CD8-positive, alpha-beta memory T cell (primary cell): ENCODE results near the gene PKP4. TPM values are rescaled to one million over a fixed set of nuclear protein-coding genes. Genes with fewer than 3 reads are reported as not detected.
A peak's percentile ranks its signal among the peaks of the same experiment; 100 is the strongest.

Experiments
- CTCF ChIA-PET: fragments of 350-600 bp; sonication (Branson Sonifier 250); formaldehyde crosslinking; loops from one replicate; lab custom pipeline; 2021; ENCODE audit warnings: antibody characterized with exemption; lab: Charles Lee
- POLR2A ChIA-PET: fragments of 350-600 bp; sonication (Branson Sonifier 250); formaldehyde crosslinking; loops from one replicate; lab custom pipeline; 2021; ENCODE audit warnings: antibody characterized with exemption; lab: Charles Lee
- DNase-seq, 5 donors: peaks; one replicate each; pipeline versions ENCODE4 v3.0.0 to v3.0.0-alpha.2; 2020 to 2022; ENCODE audit warnings: mixed read lengths in 1 of 5
- H3K27ac ChIP-seq: one replicate; pipeline ENCODE4 v1.7.0; 2013; ENCODE audit warnings: low read depth, mild to moderate bottlenecking, low read length, moderate library complexity
- H3K27me3 ChIP-seq: 2 replicates; pipeline ENCODE4 v1.7.0; 2013; ENCODE audit warnings: low read length, mild to moderate bottlenecking; ENCODE audit not compliant: insufficient read depth, poor library complexity, severe bottlenecking
- H3K36me3 ChIP-seq: 2 replicates; pipeline ENCODE4 v1.7.0; 2013; ENCODE audit warnings: mild to moderate bottlenecking, low read length, moderate library complexity; ENCODE audit not compliant: insufficient read depth
- H3K4me1 ChIP-seq: 2 replicates; pipeline ENCODE4 v1.7.0; 2013; ENCODE audit warnings: mild to moderate bottlenecking, low read length, moderate library complexity; ENCODE audit not compliant: insufficient read depth
- H3K4me3 ChIP-seq: 2 replicates; pipeline ENCODE4 v1.7.0; 2013; ENCODE audit warnings: mild to moderate bottlenecking, low read length
- H3K9me3 ChIP-seq: 2 replicates; pipeline ENCODE4 v1.7.0; 2013; ENCODE audit warnings: mild to moderate bottlenecking, low read length
- H3K27ac Mint-ChIP-seq, 8 donors: one replicate each; pipeline ENCODE4 v1.8.0; 2020 to 2021; ENCODE audit warnings: mixed read lengths in 8 of 8, mild to moderate bottlenecking in 6 of 8, inconsistent platforms in 3 of 8, moderate library complexity in 3 of 8
- H3K27me3 Mint-ChIP-seq, 2 donors: one replicate each; pipeline ENCODE4 v1.8.0; 2020 to 2021; ENCODE audit warnings: mixed read lengths in 2 of 2, mild to moderate bottlenecking in 1 of 2, moderate library complexity in 1 of 2
- H3K36me3 Mint-ChIP-seq, 3 donors: one replicate each; pipeline ENCODE4 v1.8.0; 2020 to 2021; ENCODE audit warnings: mixed read lengths in 3 of 3, inconsistent platforms in 1 of 3, mild to moderate bottlenecking in 1 of 3
- H3K4me1 Mint-ChIP-seq, 3 donors: one replicate each; pipeline ENCODE4 v1.8.0; 2020 to 2021; ENCODE audit warnings: mixed read lengths in 3 of 3, inconsistent platforms in 1 of 3, mild to moderate bottlenecking in 1 of 3
- H3K4me3 Mint-ChIP-seq, 7 donors: one replicate each; pipeline ENCODE4 v1.8.0; 2020 to 2021; ENCODE audit warnings: mixed read lengths in 7 of 7, mild to moderate bottlenecking in 6 of 7, moderate library complexity in 4 of 7, inconsistent platforms in 2 of 7
- H3K9me3 Mint-ChIP-seq, 5 donors: one replicate each; pipeline ENCODE4 v1.8.0; 2020 to 2022; ENCODE audit warnings: mixed read lengths in 5 of 5, mild to moderate bottlenecking in 3 of 5, moderate library complexity in 2 of 5, inconsistent platforms in 1 of 5
- polyA plus RNA-seq: library from polyadenylated mRNA; unstranded; fragments of 300-500 nt; fragmentation: Illumina TruSeq; gene quantifications from one replicate; pipeline ENCODE4 v1.2.3, GENCODE V29; 2021
- total RNA-seq, 2 experiments: library from RNA; stranded (reverse); gene quantifications; one replicate each; pipeline ENCODE4 v1.2.3, GENCODE V29; 2021

Gene PKP4
- total and polyA plus RNA-seq, 3 experiments from 2014 or later = 1.5 to 32.2 (median 29.6) TPM

DNA sequence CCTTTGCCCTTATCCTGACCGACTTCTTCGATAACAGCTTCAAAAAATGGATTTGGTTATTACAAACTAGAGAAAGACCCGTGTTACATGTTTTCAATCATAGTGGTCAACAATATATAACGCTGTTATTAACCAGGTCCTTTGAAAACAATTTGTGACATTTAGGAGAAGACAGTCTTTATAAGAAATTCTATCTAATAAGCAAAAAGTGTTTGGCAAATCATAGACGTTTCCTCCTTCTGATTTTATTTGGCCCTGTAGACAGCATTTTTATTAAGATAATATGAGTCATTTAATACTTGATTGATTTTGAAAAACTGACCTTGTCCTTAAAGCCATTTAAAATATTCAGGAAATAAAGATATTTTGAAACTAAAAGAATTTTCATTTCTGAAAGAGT, 177.9 kb downstream of the PKP4 start:
- H3K36me3 Mint-ChIP-seq = peaks cover 8 to 39% (median 13%) of the 10 kb centered on the region in 3 donors
- no peaks in the 10 kb centered on the region for H3K4me1 ChIP-seq
- H3K4me1 Mint-ChIP-seq = peaks cover 0 to 5% (median 0%) of the 10 kb centered on the region in 3 donors
- H3K9me3 ChIP-seq = no peaks in the 10 kb centered on the region
- no peak overlapping the region for H3K4me3 Mint-ChIP-seq
- DNase-seq = no peak
- no peaks in the 10 kb centered on the region for H3K27me3 Mint-ChIP-seq
- no peak overlapping the region for H3K27ac Mint-ChIP-seq
- ChIA-PET POLR2A (no interaction called here), CTCF (no interaction called here)
- H3K36me3 ChIP-seq = no peaks in the 10 kb centered on the region
- H3K27me3 ChIP-seq = no peaks in the 10 kb centered on the region
- no peaks in the 10 kb centered on the region for H3K9me3 Mint-ChIP-seq
- no peak overlapping the region for H3K27ac ChIP-seq
- H3K4me3 ChIP-seq = no peak overlapping the region

DNA sequence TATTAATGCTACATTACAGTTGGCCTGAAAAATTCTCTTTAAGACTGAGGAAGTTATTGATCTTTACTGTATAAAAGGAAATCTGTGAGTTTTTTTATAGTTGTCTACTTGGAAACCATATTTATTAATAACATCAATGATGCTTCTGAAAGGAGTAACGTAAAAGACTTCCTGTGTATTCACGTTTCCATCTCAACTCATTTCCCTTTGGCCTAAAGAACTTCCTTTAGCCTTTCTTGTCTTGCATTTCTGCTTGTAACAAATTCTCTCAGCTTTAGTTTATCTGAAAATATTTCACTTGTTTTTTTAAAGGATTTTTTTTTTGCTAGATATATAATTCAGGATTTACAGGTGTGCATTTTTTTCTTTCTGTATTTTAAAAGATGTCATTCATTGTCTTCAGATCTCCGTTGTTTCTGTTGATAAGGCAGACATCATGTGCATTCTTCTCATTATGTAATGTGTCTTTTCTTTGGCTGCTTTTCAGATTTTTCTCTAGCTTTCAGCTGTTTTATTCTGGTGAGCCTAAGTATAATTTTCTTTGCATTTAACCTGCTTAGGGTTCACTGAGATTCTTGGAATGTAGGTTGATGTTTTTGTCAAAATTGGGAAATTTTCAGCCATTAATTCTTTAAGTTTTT, 179.3 kb downstream of the PKP4 start:
- no peaks in the 10 kb centered on the region for H3K9me3 ChIP-seq
- POLR2A ChIA-PET = no interaction called here
- no peak overlapping the region for H3K4me3 Mint-ChIP-seq

DNA sequence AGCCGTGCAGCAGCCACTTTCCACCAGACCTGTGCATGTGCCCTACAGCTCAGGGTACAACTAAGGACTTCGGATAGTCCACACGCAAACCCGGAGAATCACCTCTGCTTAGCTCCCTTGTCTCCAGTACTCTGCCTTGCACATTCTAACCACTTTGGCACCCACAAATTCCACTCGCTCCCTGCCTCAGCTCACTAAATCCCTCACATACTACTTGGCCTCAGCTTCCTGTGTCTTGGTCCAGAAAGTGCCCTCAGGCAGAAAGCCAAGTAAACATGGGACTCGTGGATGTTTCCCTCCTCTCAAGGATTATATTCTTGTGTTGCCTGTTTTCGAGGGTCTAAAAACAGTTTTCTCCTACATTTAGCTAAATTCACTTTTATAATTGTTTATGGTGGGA, 180.6 kb downstream of the PKP4 start:
- no peak overlapping the region for H3K27ac Mint-ChIP-seq
- Histone ChIP-seq H3K4me3 (no peak overlapping the region), H3K27ac (no peak overlapping the region), H3K9me3 (no peaks in the 10 kb centered on the region), H3K27me3 (no peaks in the 10 kb centered on the region), H3K36me3 (no peaks in the 10 kb centered on the region), H3K4me1 (no peaks in the 10 kb centered on the region)
- H3K36me3 Mint-ChIP-seq = peaks cover 9 to 38% (median 16%) of the 10 kb centered on the region in 3 donors
- no peak for DNase-seq
- ChIA-PET CTCF (no interaction called here), POLR2A (no interaction called here)
- H3K9me3 Mint-ChIP-seq = no peaks in the 10 kb centered on the region
- H3K27me3 Mint-ChIP-seq = no peaks in the 10 kb centered on the region
- H3K4me1 Mint-ChIP-seq = peaks cover 0 to 5% (median 0%) of the 10 kb centered on the region in 3 donors
- H3K4me3 Mint-ChIP-seq = no peak overlapping the region

More for the DNA sequence above, 179.3 kb downstream of the PKP4 start:
- no peak for DNase-seq
- H3K27me3 Mint-ChIP-seq = no peaks in the 10 kb centered on the region
- no peaks in the 10 kb centered on the region for H3K4me1 ChIP-seq
- peak overlapping the region in 1 of 8 donors; percentile 54 for H3K27ac Mint-ChIP-seq
- H3K27me3 ChIP-seq = no peaks in the 10 kb centered on the region
- H3K36me3 ChIP-seq = no peaks in the 10 kb centered on the region
- peaks cover 8 to 44% (median 16%) of the 10 kb centered on the region in 3 donors for H3K36me3 Mint-ChIP-seq
- no peak overlapping the region for H3K27ac ChIP-seq
- H3K4me1 Mint-ChIP-seq = peaks cover 0 to 5% (median 0%) of the 10 kb centered on the region in 3 donors
- H3K9me3 Mint-ChIP-seq = no peaks in the 10 kb centered on the region
- CTCF ChIA-PET = no interaction called here
- no peak overlapping the region for H3K4me3 ChIP-seq

DNA sequence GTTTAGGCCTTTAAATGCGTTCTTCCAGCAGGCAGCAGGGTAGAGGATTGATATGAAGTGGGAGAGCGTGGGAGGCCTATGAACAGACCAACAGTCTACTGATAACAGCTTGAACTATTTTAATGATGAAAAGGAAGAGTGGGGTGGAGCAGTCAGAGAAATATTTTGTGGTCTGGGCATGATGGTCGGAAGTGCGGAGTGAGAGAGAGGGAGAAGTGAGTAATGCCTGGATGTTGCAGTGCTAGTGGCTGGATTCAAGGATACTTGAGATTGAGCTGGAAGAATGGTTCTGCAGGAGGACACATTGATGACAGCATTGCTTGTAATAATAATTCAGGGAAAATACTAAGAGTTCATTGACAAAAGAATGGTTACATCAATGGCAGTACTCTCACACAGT, 187.4 kb downstream of the PKP4 start:
- no peak overlapping the region for H3K4me3 Mint-ChIP-seq
- Histone ChIP-seq H3K27ac (no peak overlapping the region), H3K9me3 (no peaks in the 10 kb centered on the region), H3K4me3 (no peak overlapping the region), H3K27me3 (no peaks in the 10 kb centered on the region), H3K4me1 (no peaks in the 10 kb centered on the region), H3K36me3 (no peaks in the 10 kb centered on the region)
- H3K4me1 Mint-ChIP-seq = no peaks in the 10 kb centered on the region
- H3K9me3 Mint-ChIP-seq = no peaks in the 10 kb centered on the region
- POLR2A ChIA-PET = no interaction called here
- H3K36me3 Mint-ChIP-seq = peaks cover 12 to 15% (median 14%) of the 10 kb centered on the region in 3 donors
- H3K27me3 Mint-ChIP-seq = no peaks in the 10 kb centered on the region
- no peak for DNase-seq
- CTCF ChIA-PET = no interaction called here
- no peak overlapping the region for H3K27ac Mint-ChIP-seq

DNA sequence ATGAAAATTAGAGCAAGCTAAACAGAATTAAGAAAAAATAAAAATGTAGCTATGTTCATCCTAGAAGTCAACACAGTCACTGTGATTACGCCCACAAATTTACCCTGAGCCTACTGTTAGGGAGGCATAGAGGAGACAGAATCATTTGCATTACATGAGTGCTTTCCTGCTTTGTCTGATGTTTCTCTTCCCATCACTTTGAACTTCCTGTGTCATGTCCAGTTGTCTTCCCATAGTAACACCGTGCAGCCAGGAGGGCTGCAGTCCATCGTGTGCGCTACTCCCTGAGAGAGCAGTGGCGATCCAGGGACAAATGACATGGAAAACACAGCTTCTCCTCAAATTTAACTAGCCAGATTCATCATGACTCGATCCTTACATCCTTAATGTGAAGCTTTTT, 188.5 kb downstream of the PKP4 start:
- Histone ChIP-seq H3K4me1 (no peaks in the 10 kb centered on the region), H3K27me3 (no peaks in the 10 kb centered on the region), H3K4me3 (no peak overlapping the region), H3K9me3 (no peaks in the 10 kb centered on the region), H3K36me3 (no peaks in the 10 kb centered on the region), H3K27ac (no peak overlapping the region)
- Mint-ChIP-seq H3K27me3 (no peaks in the 10 kb centered on the region), H3K4me3 (no peak overlapping the region), H3K4me1 (no peaks in the 10 kb centered on the region), H3K9me3 (no peaks in the 10 kb centered on the region), H3K27ac (no peak overlapping the region), H3K36me3 (peaks cover 11 to 15% (median 12%) of the 10 kb centered on the region in 3 donors)
- DNase-seq = no peak
- CTCF ChIA-PET = no interaction called here
- POLR2A ChIA-PET = no interaction called here

DNA sequence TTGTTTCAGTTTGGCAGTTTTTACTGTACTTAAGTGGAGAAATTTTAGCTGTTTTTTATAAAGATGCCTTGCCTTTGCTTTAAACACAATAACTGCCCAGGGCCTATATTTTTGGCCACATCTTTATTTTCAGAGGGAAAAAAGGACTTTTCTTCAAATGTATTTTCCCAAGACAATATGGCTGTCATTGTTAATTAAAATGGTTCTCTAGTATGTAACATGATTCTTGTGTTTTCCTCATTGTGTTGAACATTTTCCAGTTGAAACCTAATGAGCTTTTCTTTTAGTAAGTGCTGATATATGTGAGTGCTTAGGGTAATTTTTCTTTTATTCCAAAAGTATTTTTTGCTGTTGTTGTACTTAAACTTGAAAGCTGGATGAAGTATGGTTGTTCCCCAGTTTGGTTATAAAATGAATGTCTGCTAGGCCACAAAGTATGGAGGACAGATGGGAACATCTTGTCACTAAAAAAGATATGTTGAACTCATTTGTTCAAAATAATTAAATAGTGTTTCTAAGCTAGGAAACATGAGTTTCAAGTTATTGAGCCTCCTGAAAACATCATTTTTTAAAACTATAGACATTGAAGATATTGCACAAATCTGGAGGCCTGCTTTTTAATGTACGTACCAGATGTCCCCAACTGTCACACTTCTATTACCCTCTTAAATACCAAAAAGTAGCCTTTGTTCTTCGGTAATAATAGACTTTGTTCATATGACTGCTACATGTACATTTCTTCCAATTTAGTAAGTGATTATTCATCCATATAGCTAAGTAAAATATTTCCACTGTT, 190.9 kb downstream of the PKP4 start:
- Histone ChIP-seq H3K27ac (no peak overlapping the region), H3K36me3 (no peaks in the 10 kb centered on the region), H3K27me3 (no peaks in the 10 kb centered on the region), H3K4me1 (no peaks in the 10 kb centered on the region), H3K9me3 (no peaks in the 10 kb centered on the region), H3K4me3 (no peak overlapping the region)
- H3K4me1 Mint-ChIP-seq = no peaks in the 10 kb centered on the region
- H3K27ac Mint-ChIP-seq = no peak overlapping the region
- H3K4me3 Mint-ChIP-seq = no peak overlapping the region
- DNase-seq = no peak
- POLR2A ChIA-PET = no interaction called here
- peaks cover 4 to 7% (median 6%) of the 10 kb centered on the region in 3 donors for H3K36me3 Mint-ChIP-seq
- no peaks in the 10 kb centered on the region for H3K9me3 Mint-ChIP-seq
- CTCF ChIA-PET = no interaction called here
- H3K27me3 Mint-ChIP-seq = no peaks in the 10 kb centered on the region

DNA sequence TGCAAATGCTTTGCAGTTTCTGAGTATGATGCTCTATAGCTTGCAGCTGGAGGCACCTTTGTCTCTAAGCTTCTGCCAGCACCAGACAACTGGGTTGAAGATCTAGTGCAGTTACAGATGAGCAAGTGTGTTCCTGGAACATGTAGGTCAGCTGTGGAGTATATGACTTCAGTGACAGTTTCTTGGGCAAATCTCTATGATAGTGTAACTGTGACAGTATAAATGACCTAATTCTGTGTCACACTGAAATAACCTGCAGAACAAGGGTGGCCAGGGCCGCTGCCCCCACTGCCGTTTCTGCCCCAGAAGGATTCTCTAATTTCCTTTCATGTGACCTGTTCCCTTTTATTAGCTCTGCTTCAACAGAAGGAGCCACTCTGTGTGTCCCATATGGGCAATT, 193.1 kb downstream of the PKP4 start:
- no peak overlapping the region for H3K4me3 ChIP-seq
- no peaks in the 10 kb centered on the region for H3K9me3 Mint-ChIP-seq
- no peaks in the 10 kb centered on the region for H3K36me3 ChIP-seq
- H3K4me1 Mint-ChIP-seq = no peaks in the 10 kb centered on the region
- H3K27me3 Mint-ChIP-seq = no peaks in the 10 kb centered on the region
- POLR2A ChIA-PET = no interaction called here
- H3K4me3 Mint-ChIP-seq = no peak overlapping the region
- H3K36me3 Mint-ChIP-seq = peaks cover 0 to 7% (median 0%) of the 10 kb centered on the region in 3 donors
- no peak overlapping the region for H3K27ac Mint-ChIP-seq
- H3K4me1 ChIP-seq = no peaks in the 10 kb centered on the region
- no peaks in the 10 kb centered on the region for H3K27me3 ChIP-seq
- H3K27ac ChIP-seq = no peak overlapping the region
- CTCF ChIA-PET = no interaction called here
- no peak for DNase-seq
- H3K9me3 ChIP-seq = no peaks in the 10 kb centered on the region

DNA sequence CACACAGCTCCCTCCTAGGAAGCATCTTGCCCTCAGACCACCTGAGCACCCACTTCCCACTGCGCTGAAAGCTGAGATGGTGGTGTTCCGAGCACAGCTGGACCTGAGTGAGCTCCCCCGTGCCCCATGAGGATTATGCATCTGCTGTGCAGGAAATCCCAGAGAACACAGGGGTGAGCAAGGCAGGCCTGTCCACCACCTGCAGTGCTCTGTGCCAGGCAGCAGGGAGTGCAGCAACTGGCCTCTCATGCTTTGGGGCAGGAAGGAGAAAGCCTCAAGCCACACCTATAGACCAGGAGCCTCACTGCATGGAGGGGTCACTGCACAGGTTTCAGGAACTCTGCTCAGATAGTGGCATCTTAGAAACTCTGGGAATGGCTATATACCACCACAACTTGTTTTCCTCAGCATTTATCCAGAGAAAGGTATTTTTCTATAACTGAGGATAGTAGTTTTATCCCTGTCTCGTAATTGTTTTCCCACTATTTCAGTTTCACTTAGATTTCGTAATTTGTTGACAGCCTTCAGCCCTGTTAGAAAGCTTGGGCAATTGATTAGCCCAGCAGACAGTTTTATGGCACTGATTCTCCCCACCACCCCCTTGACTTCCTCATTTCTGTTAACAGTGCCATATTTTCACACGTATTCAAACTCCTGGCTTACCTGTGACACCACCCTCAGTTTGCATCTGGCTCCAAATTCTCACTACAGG, 194.1 kb downstream of the PKP4 start:
- DNase-seq = no peak
- Mint-ChIP-seq H3K4me3 (no peak overlapping the region), H3K4me1 (no peaks in the 10 kb centered on the region), H3K27me3 (no peaks in the 10 kb centered on the region), H3K9me3 (no peaks in the 10 kb centered on the region), H3K27ac (peak overlapping the region in 1 of 8 donors; percentile 75), H3K36me3 (peaks cover 0 to 2% (median 0%) of the 10 kb centered on the region in 3 donors)
- Histone ChIP-seq H3K36me3 (no peaks in the 10 kb centered on the region), H3K27me3 (no peaks in the 10 kb centered on the region), H3K4me3 (no peak overlapping the region), H3K27ac (no peak overlapping the region), H3K4me1 (no peaks in the 10 kb centered on the region), H3K9me3 (no peaks in the 10 kb centered on the region)
- ChIA-PET CTCF (no interaction called here), POLR2A (no interaction called here)
